Skeletal muscle tissue (tissue), 4 donors: ENCODE data around the gene CCNY. TPM values are rescaled to one million over a fixed set of nuclear protein-coding genes. Genes with fewer than 3 reads are reported as not detected.

Experiments used
- H3K27ac ChIP-seq: one replicate; pipeline ENCODE4 v1.7.0; 2013; ENCODE audit warnings: mild to moderate bottlenecking, low read depth, low read length, inconsistent platforms
- H3K27me3 ChIP-seq, 3 donors: one replicate each; pipeline ENCODE4 v1.7.0; 2013; ENCODE audit warnings: low read length in 3 of 3; ENCODE audit not compliant: control insufficient read depth in 3 of 3, insufficient read depth in 3 of 3
- H3K36me3 ChIP-seq, 3 donors: one replicate each; pipeline ENCODE4 v1.7.0; 2013; ENCODE audit warnings: low read length in 3 of 3; ENCODE audit not compliant: control insufficient read depth in 3 of 3, insufficient read depth in 3 of 3
- H3K4me1 ChIP-seq, 3 donors: one replicate each; pipeline ENCODE4 v1.7.0; 2013; ENCODE audit warnings: low read length in 3 of 3, mild to moderate bottlenecking in 3 of 3; ENCODE audit not compliant: control insufficient read depth in 3 of 3, insufficient read depth in 3 of 3
- H3K4me3 ChIP-seq, 3 donors: one replicate each; pipeline ENCODE4 v1.7.0; 2013; ENCODE audit warnings: low read length in 3 of 3
- H3K9ac ChIP-seq, 3 donors: one replicate each; pipeline ENCODE4 v1.7.0; 2013; ENCODE audit warnings: low read length in 3 of 3, mild to moderate bottlenecking in 3 of 3, moderate library complexity in 2 of 3, low read depth in 1 of 3
- H3K9me3 ChIP-seq, 3 donors: one replicate each; pipeline ENCODE4 v1.7.0; 2013; ENCODE audit warnings: low read length in 3 of 3; ENCODE audit not compliant: control insufficient read depth in 3 of 3
- total RNA-seq: library from RNA; depleted of rRNA; stranded (reverse); fragments of >200 nt; gene quantifications from one replicate; pipeline ENCODE4 v1.2.3, GENCODE V29; 2014
- donor health status: Osteomylitis.

Gene CCNY
- total RNA-seq, 1 donor from 2014 or later: 45.9 TPM

- H3K9me3 ChIP-seq: peaks cover 0 to 3% (median 0%) of the 10 kb centered on the region in 3 donors
- H3K27ac ChIP-seq: peak overlapping the region; percentile 42
- peaks cover 28 to 36% (median 36%) of the 10 kb centered on the region in 3 donors for H3K4me1 ChIP-seq
- no peaks in the 10 kb centered on the region for H3K36me3 ChIP-seq
- no peak overlapping the region for H3K9ac ChIP-seq
- H3K27me3 ChIP-seq: no peaks in the 10 kb centered on the region
- no peak overlapping the region for H3K4me3 ChIP-seq
Observed at GRCh38 chr10:35445150-35445884, 109.0 kb downstream of the CCNY start.

GRCh38 chr10:35446439-35446838 is 110.1 kb downstream of the CCNY start:
- Histone ChIP-seq H3K9ac (no peak overlapping the region), H3K4me3 (no peak overlapping the region), H3K27ac (peak overlapping the region; percentile 7), H3K4me1 (peaks cover 31 to 42% (median 41%) of the 10 kb centered on the region in 3 donors), H3K9me3 (peaks cover 0 to 3% (median 0%) of the 10 kb centered on the region in 3 donors), H3K27me3 (no peaks in the 10 kb centered on the region), H3K36me3 (no peaks in the 10 kb centered on the region)

- H3K27ac ChIP-seq: peak overlapping the region; percentile 59
- peaks cover 36 to 51% (median 44%) of the 10 kb centered on the region in 3 donors for H3K4me1 ChIP-seq
- H3K27me3 ChIP-seq: no peaks in the 10 kb centered on the region
- H3K9me3 ChIP-seq: peaks cover 0 to 3% (median 0%) of the 10 kb centered on the region in 3 donors
- H3K9ac ChIP-seq: peak overlapping the region in 1 of 3 donors; percentile 17
- H3K4me3 ChIP-seq: peak overlapping the region; percentile 31 to 46 (median 39)
- H3K36me3 ChIP-seq: no peaks in the 10 kb centered on the region
Observed at GRCh38 chr10:35447693-35448407, 111.5 kb downstream of the CCNY start.

- Histone ChIP-seq H3K27ac (peak overlapping the region; percentile 59), H3K9me3 (no peaks in the 10 kb centered on the region), H3K4me3 (peak overlapping the region in 1 of 3 donors; percentile 16), H3K36me3 (no peaks in the 10 kb centered on the region), H3K9ac (peak overlapping the region in 1 of 3 donors; percentile 22), H3K27me3 (no peaks in the 10 kb centered on the region), H3K4me1 (peaks cover 38 to 53% (median 46%) of the 10 kb centered on the region in 3 donors)
Observed at GRCh38 chr10:35448687-35449662, 112.7 kb downstream of the CCNY start.

GRCh38 chr10:35449944-35450343 is 113.6 kb downstream of the CCNY start:
- no peaks in the 10 kb centered on the region for H3K9me3 ChIP-seq
- peaks cover 46 to 63% (median 56%) of the 10 kb centered on the region in 3 donors for H3K4me1 ChIP-seq
- no peaks in the 10 kb centered on the region for H3K27me3 ChIP-seq
- H3K9ac ChIP-seq: peak overlapping the region in 1 of 3 donors; percentile 10
- H3K36me3 ChIP-seq: no peaks in the 10 kb centered on the region
- peak overlapping the region; percentile 48 for H3K27ac ChIP-seq
- H3K4me3 ChIP-seq: no peak overlapping the region

GRCh38 chr10:35451151-35452016 is 115.1 kb downstream of the CCNY start:
- no peak overlapping the region for H3K4me3 ChIP-seq

GRCh38 chr10:35452171-35452570 is 115.9 kb downstream of the CCNY start:
- no peak overlapping the region for H3K9ac ChIP-seq
- H3K27me3 ChIP-seq: no peaks in the 10 kb centered on the region
- H3K36me3 ChIP-seq: no peaks in the 10 kb centered on the region
- peak overlapping the region; percentile 77 for H3K27ac ChIP-seq
- H3K9me3 ChIP-seq: no peaks in the 10 kb centered on the region
- peaks cover 50 to 70% (median 57%) of the 10 kb centered on the region in 3 donors for H3K4me1 ChIP-seq
- no peak overlapping the region for H3K4me3 ChIP-seq

More at GRCh38 chr10:35451151-35452016, 115.1 kb downstream of the CCNY start:
- no peaks in the 10 kb centered on the region for H3K36me3 ChIP-seq
- peak overlapping the region; percentile 77 for H3K27ac ChIP-seq
- no peaks in the 10 kb centered on the region for H3K9me3 ChIP-seq
- peaks cover 50 to 72% (median 60%) of the 10 kb centered on the region in 3 donors for H3K4me1 ChIP-seq
- H3K27me3 ChIP-seq: no peaks in the 10 kb centered on the region
- H3K9ac ChIP-seq: no peak overlapping the region

- Histone ChIP-seq H3K36me3 (no peaks in the 10 kb centered on the region), H3K27ac (no peak overlapping the region), H3K27me3 (no peaks in the 10 kb centered on the region), H3K4me1 (peaks cover 44 to 66% (median 50%) of the 10 kb centered on the region in 3 donors), H3K4me3 (no peak overlapping the region), H3K9me3 (no peaks in the 10 kb centered on the region), H3K9ac (no peak overlapping the region)
Observed at GRCh38 chr10:35452847-35453246, 116.5 kb downstream of the CCNY start.
